Stimulated activated CD8-positive, alpha-beta memory T cell treated with anti-CD3 and anti-CD28 coated beads, Interleukin-2, amount 100 ng/mL, for 1 hour (primary cell): ENCODE results near the gene GVQW3.

Source experiments
- DNase-seq, 2 donors: peaks; one replicate each; pipeline ENCODE4 v3.0.0-alpha.2; 2020; ENCODE audit warnings: low read depth in 2 of 2

Gene GVQW3

DNA sequence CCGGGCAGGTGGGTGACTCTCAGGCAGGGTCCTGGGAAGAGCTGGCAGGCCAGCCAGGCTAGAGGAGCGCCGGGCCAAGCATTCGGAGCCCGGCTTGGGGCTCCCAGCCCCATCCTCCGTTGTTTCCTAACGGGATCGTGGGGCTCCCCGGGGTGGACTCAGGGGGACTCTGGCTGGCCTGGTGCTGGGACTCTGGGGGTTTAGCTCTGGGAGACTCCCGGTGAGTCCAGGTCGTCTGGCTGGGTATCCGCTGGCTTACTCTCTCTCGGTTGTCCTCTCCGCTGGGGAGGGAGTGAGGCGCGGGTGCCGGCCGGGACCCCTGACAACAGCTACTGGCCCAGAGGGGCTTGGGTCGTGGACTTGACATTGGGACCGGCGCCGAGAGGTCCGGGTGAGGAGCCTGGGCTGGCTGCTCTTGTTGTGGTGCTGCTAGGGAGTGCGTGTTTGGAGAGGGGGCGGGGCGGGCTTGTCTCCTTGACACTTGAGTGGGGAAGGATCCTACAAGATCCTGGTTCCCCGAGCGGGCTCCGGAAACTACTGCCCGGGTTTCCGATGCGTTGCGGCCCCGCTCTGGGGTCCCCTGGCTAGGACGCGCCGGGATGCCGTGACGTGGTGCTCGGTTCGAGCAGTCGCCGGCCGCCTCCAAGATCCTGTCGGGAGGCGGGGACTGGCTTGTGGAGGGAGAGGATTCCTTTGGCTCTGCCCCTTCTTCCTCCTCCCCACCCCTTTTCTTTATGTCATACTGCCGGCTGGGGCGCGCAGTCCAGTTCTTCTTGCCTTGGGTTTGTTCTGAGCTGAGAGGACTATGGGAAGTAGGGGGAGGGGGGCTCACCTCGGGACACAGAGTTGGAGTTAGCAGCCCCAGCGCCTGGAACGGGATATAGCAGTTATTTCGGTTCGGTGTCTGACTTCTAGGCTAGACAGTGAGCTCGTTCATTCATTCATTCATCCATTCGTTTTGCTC lies 64.3 kb downstream of the GVQW3 start:
- DNase-seq, result peak; percentile 2 to 21

- DNase-seq, result no peak
Measured at GRCh38 chr11:76448506-76448905, 67.4 kb downstream of the GVQW3 start.

DNA sequence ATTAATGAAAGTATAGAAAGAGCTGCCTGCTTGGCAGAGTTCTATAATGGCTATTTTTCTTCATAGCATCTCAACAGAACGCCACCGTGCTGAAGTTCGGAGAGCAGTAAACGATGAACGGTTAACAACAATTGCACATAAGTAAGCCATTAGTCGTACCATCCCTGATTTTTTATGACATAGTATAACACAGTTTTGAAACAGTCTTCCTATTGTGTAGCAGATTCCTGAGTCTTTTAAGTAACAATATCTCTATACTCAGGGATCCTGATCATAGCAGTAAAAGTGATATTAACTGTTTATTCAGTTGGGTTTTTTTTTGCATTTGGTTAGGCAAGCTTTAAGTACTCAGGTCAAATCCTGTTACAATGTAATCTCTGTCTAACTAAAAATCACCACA lies 72.1 kb downstream of the GVQW3 start:
- DNase-seq, result no peak

DNA sequence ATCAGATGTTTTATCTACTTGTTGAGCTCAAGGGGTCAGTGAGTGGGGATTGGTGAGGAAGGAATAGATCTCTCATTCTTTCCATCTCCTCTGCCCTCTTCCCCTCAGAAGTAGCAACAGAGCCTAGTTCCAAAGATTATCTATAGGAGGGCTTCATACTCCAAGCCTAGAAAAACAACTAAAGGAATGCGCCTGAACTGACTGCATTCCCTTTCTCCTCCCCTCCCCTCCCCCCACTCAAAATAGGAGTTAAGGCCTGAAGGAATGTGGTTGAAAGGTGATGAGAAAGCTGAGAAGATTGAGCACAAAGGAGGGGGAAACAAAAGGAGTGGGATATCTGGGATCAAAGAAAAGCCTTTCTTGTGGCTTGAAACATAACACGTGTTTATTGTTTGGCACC lies 74.2 kb downstream of the GVQW3 start:
- no peak for DNase-seq

DNA sequence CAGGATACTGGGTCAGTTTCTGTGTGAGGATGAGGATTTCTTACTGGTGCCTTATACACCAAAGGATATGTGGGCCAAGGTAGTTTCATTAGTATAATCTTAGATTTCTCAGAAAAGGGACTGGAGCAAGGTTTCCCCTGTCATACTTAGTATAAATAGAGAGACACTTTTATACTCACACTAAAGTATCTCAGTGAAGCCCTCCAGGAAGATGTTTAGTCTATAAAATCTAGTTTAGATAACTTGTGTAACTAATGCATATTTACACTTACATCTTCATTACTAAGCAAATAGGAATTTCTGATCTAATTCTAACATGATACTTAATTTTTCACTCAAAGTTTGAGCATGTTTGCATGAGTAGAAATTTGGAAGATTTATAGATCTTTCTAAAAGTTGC lies 74.8 kb downstream of the GVQW3 start:
- DNase-seq, result no peak

DNA sequence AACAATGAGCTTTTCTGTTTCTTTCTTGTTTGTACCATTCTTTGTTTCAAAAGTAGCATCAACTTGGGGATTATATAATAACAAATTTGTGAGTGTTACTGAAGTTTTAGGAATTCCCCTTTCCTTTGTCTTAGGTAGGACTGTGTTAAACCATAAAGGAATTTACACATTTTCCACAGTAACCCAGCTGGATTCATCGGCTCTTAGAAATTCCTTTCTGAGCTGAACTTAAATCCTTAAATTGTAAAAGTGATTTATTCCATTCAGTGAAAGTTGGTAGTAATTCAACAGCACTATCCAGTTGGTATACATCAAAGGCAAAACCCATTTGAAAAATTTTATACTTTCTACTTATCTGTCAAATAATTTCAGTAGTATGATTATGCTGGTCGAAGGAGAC lies 75.4 kb downstream of the GVQW3 start:
- no peak for DNase-seq
